ENCODE measurements around the gene CX3CL1. TPM values are rescaled to one million over a fixed set of nuclear protein-coding genes. Genes with fewer than 3 reads are reported as not detected.

Gene CX3CL1
- total RNA-seq, 2 donors from 2014 or later, result not detected

- peaks cover 9% of the 10 kb centered on the region for H3K4me1 Mint-ChIP-seq
- no peak overlapping the region for H3K4me3 Mint-ChIP-seq
- H3K9me3 ChIP-seq (ENCODE audit: control insufficient read depth, low read length, poor library complexity, severe bottlenecking), result no peaks in the 10 kb centered on the region
- ATAC-seq (no peak), DNase-seq (no peak)
- no peaks in the 10 kb centered on the region for H3K36me3 Mint-ChIP-seq (ENCODE audit: low read depth)
- no peaks in the 10 kb centered on the region for H3K27me3 Mint-ChIP-seq
- peak overlapping the region; percentile 24 for H3K27ac Mint-ChIP-seq
These were observed 9.7 kb downstream of the CX3CL1 start for GRCh38 chr16:57381791-57382534.

GRCh38 chr16:57382535-57383275 is 10.4 kb downstream of the CX3CL1 start:
- H3K9me3 ChIP-seq (ENCODE audit: control insufficient read depth, low read length, poor library complexity, severe bottlenecking), result no peaks in the 10 kb centered on the region
- no peak for DNase-seq
- Mint-ChIP-seq H3K4me1 (peaks cover 5% of the 10 kb centered on the region), H3K36me3 (ENCODE audit: low read depth) (no peaks in the 10 kb centered on the region), H3K27me3 (no peaks in the 10 kb centered on the region), H3K27ac (no peak overlapping the region), H3K4me3 (no peak overlapping the region)
- no peak for ATAC-seq

DNA sequence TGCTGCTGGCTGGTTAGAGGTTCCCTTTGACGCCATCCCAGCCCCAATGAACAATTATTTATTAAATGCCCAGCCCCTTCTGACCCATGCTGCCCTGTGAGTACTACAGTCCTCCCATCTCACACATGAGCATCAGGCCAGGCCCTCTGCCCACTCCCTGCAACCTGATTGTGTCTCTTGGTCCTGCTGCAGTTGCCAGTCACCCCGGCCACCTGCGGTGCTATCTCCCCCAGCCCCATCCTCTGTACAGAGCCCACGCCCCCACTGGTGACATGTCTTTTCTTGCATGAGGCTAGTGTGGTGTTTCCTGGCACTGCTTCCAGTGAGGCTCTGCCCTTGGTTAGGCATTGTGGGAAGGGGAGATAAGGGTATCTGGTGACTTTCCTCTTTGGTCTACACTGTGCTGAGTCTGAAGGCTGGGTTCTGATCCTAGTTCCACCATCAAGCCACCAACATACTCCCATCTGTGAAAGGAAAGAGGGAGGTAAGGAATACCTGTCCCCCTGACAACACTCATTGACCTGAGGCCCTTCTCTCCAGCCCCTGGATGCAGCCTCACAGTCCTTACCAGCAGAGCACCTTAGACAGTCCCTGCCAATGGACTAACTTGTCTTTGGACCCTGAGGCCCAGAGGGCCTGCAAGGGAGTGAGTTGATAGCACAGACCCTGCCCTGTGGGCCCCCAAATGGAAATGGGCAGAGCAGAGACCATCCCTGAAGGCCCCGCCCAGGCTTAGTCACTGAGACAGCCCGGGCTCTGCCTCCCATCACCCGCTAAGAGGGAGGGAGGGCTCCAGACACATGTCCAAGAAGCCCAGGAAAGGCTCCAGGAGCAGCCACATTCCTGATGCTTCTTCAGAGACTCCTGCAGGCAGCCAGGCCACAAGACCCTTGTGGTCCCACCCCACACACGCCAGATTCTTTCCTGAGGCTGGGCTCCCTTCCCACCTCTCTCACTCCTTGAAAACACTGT is 11.3 kb downstream of the CX3CL1 start:
- ATAC-seq (no peak), DNase-seq (no peak)
- H3K4me1 Mint-ChIP-seq, result peaks cover 5% of the 10 kb centered on the region
- no peak overlapping the region for H3K27ac Mint-ChIP-seq
- H3K36me3 Mint-ChIP-seq (ENCODE audit: low read depth), result no peaks in the 10 kb centered on the region
- H3K9me3 ChIP-seq (ENCODE audit: control insufficient read depth, low read length, poor library complexity, severe bottlenecking), result no peaks in the 10 kb centered on the region
- peaks cover 2% of the 10 kb centered on the region for H3K27me3 Mint-ChIP-seq
- no peak overlapping the region for H3K4me3 Mint-ChIP-seq

DNA sequence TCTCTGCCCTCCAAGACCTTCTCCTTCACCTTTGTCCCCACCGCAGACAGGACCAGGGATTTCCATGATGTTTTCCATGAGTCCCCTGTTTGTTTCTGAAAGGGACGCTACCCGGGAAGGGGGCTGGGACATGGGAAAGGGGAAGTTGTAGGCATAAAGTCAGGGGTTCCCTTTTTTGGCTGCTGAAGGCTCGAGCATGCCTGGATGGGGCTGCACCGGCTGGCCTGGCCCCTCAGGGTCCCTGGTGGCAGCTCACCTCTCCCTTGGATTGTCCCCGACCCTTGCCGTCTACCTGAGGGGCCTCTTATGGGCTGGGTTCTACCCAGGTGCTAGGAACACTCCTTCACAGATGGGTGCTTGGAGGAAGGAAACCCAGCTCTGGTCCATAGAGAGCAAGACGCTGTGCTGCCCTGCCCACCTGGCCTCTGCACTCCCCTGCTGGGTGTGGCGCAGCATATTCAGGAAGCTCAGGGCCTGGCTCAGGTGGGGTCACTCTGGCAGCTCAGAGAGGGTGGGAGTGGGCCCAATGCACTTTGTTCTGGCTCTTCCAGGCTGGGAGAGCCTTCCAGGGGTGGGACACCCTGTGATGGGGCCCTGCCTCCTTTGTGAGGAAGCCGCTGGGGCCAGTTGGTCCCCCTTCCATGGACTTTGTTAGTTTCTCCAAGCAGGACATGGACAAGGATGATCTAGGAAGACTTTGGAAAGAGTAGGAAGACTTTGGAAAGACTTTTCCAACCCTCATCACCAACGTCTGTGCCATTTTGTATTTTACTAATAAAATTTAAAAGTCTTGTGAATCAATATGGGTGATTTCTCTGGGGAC is 12.2 kb downstream of the CX3CL1 start:
- DNase-seq (no peak), ATAC-seq (no peak)
- Mint-ChIP-seq H3K36me3 (ENCODE audit: low read depth) (no peaks in the 10 kb centered on the region), H3K4me1 (peaks cover 10% of the 10 kb centered on the region), H3K27me3 (peaks cover 11% of the 10 kb centered on the region), H3K27ac (no peak overlapping the region), H3K4me3 (no peak overlapping the region)
- H3K9me3 ChIP-seq (ENCODE audit: control insufficient read depth, low read length, poor library complexity, severe bottlenecking), result no peaks in the 10 kb centered on the region

DNA sequence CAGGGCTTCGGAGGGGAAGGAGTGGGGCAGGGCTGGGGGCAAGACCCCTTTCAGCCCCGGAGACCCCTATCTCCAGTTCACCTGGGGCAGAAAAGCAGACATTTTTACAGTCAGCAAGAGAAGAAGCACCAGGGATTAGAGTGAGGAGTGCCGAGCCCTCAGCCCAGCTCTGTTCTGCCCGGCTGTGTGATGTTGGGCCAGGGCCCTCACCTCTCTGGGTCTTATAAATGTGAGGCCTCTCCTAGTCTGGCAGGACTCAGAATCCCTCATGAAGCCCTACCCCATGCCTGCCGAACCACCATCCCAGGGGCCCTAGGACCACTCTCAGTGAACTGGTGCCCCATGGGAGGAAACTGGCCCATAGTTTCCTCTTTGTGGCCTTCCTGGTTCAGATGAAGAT is 12.8 kb downstream of the CX3CL1 start:
- Mint-ChIP-seq H3K36me3 (ENCODE audit: low read depth) (no peaks in the 10 kb centered on the region), H3K4me3 (no peak overlapping the region), H3K4me1 (peaks cover 10% of the 10 kb centered on the region), H3K27me3 (peaks cover 12% of the 10 kb centered on the region), H3K27ac (no peak overlapping the region)
- ATAC-seq (no peak), DNase-seq (no peak)
- H3K9me3 ChIP-seq (ENCODE audit: control insufficient read depth, low read length, poor library complexity, severe bottlenecking), result no peaks in the 10 kb centered on the region

- ATAC-seq (no peak), DNase-seq (no peak)
- H3K4me1 Mint-ChIP-seq, result peaks cover 10% of the 10 kb centered on the region
- H3K27ac Mint-ChIP-seq, result no peak overlapping the region
- H3K9me3 ChIP-seq (ENCODE audit: control insufficient read depth, low read length, poor library complexity, severe bottlenecking), result no peaks in the 10 kb centered on the region
- H3K27me3 Mint-ChIP-seq, result peaks cover 20% of the 10 kb centered on the region
- no peak overlapping the region for H3K4me3 Mint-ChIP-seq
- H3K36me3 Mint-ChIP-seq (ENCODE audit: low read depth), result no peaks in the 10 kb centered on the region
These were observed 14.2 kb downstream of the CX3CL1 start for GRCh38 chr16:57386381-57386951.

DNA sequence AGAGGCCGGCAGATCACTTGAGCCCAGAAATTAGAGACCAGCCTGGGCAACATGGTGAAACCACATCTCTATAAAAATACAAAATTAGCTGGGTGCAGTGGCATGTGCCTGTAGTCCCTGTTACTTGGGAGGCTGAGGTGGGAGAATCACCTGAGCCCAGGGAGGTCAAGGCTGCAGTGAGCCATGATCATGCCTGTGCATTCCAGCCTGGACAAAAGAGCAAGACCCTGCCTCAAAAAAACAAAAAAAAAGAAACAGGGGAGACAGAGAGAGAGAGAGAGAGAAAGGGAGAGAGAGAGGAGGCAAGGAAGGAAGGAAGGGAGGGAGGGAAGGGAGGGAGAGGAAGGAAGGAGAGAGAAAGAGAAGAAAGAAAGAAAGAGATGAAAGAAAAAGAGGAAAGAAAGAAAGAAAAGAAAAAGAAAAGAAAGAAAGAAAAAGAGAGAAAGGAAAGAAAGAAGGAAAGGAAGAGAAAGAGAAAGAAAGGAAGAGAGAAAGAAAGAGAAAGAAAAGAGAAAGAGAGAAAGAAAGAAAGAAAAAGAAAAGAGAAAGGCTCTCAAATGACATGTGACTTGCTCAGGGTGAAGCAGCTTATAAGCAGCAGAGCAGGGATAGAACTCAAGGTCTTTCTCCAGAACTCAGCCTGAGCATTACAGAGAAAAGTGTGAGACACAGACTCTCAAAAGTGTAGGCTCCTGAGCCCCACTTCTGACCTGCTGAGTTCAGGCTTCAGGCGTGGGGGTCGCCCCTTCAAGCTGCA is 15.5 kb downstream of the CX3CL1 start:
- H3K36me3 Mint-ChIP-seq (ENCODE audit: low read depth), result no peaks in the 10 kb centered on the region
- ATAC-seq, result no peak

GRCh38 chr16:57388359-57389086 is 16.2 kb downstream of the CX3CL1 start:
- DNase-seq, result no peak
- no peaks in the 10 kb centered on the region for H3K9me3 ChIP-seq (ENCODE audit: control insufficient read depth, low read length, poor library complexity, severe bottlenecking)
- ATAC-seq, result no peak
- H3K4me1 Mint-ChIP-seq, result peaks cover 10% of the 10 kb centered on the region
- H3K36me3 Mint-ChIP-seq (ENCODE audit: low read depth), result no peaks in the 10 kb centered on the region
- H3K27me3 Mint-ChIP-seq, result peaks cover 22% of the 10 kb centered on the region
- H3K4me3 Mint-ChIP-seq, result no peak overlapping the region
- H3K27ac Mint-ChIP-seq, result no peak overlapping the region

More for the DNA sequence above, 15.5 kb downstream of the CX3CL1 start:
- Mint-ChIP-seq H3K27me3 (peaks cover 22% of the 10 kb centered on the region), H3K4me1 (peaks cover 10% of the 10 kb centered on the region), H3K27ac (peak overlapping the region; percentile 41), H3K4me3 (no peak overlapping the region)
- H3K9me3 ChIP-seq (ENCODE audit: control insufficient read depth, low read length, poor library complexity, severe bottlenecking), result no peaks in the 10 kb centered on the region
- no peak for DNase-seq

DNA sequence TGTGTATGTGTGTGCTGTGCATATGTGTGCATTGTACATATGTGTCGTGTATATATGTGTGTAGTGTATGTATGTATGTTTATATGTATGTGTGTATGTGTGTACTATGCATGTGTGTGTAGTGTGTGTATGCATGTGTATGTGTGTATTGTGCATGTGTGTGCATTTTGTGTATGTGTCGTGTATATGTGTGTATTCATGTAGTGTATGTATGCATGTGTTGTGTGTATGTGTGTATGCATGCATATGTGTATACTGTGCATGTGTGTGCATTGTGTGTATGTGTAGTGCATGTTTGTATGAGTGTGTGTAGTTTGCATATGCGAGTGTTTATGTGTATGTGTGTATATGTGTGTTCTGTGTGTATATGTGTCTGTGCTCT is 16.8 kb downstream of the CX3CL1 start:
- H3K4me3 Mint-ChIP-seq, result no peak overlapping the region
- no peak for ATAC-seq

GRCh38 chr16:57390636-57391295 is 18.5 kb downstream of the CX3CL1 start:
- Mint-ChIP-seq H3K27ac (no peak overlapping the region), H3K4me1 (peaks cover 10% of the 10 kb centered on the region), H3K36me3 (ENCODE audit: low read depth) (no peaks in the 10 kb centered on the region), H3K27me3 (peaks cover 22% of the 10 kb centered on the region), H3K4me3 (no peak overlapping the region)
- no peak for DNase-seq
- no peak for ATAC-seq
- H3K9me3 ChIP-seq (ENCODE audit: control insufficient read depth, low read length, poor library complexity, severe bottlenecking), result no peaks in the 10 kb centered on the region

More for the DNA sequence above, 16.8 kb downstream of the CX3CL1 start:
- H3K36me3 Mint-ChIP-seq (ENCODE audit: low read depth), result no peaks in the 10 kb centered on the region
- H3K27me3 Mint-ChIP-seq, result peaks cover 22% of the 10 kb centered on the region
- no peaks in the 10 kb centered on the region for H3K9me3 ChIP-seq (ENCODE audit: control insufficient read depth, low read length, poor library complexity, severe bottlenecking)
- H3K27ac Mint-ChIP-seq, result no peak overlapping the region
- peaks cover 10% of the 10 kb centered on the region for H3K4me1 Mint-ChIP-seq
- DNase-seq, result no peak

GRCh38 chr16:57391300-57391699 is 19.0 kb downstream of the CX3CL1 start:
- Mint-ChIP-seq H3K27ac (no peak overlapping the region), H3K36me3 (ENCODE audit: low read depth) (no peaks in the 10 kb centered on the region), H3K27me3 (peaks cover 22% of the 10 kb centered on the region), H3K4me1 (peaks cover 10% of the 10 kb centered on the region), H3K4me3 (no peak overlapping the region)
- no peaks in the 10 kb centered on the region for H3K9me3 ChIP-seq (ENCODE audit: control insufficient read depth, low read length, poor library complexity, severe bottlenecking)
- ATAC-seq (no peak), DNase-seq (no peak)

All from T-helper 17 cell (primary cell).